GM18868 (cell line): ENCODE results near the gene TRAPPC3L.
A peak's percentile ranks its signal among the peaks of the same experiment; 100 is the strongest.
"Not testable (repeated sequence)": the region's sequence is repeated elsewhere in the genome, so short reads cannot be mapped to it uniquely, and the experiment has no call there.

Source experiments
- ATAC-seq: cut with Tn5 transposase; IDR thresholded peaks from one replicate; pipeline ENCODE4 v1.9.1; 2021; ENCODE audit warnings: mild to moderate bottlenecking, moderate library complexity; ENCODE audit not compliant: unreplicated experiment

Gene TRAPPC3L

GRCh38 chr6:116515141-116515540 is 30.3 kb downstream of the TRAPPC3L start:
- no peak for ATAC-seq

GRCh38 chr6:116514111-116514510 is 31.4 kb downstream of the TRAPPC3L start:
- no peak for ATAC-seq

GRCh38 chr6:116513224-116513875 is 32.1 kb downstream of the TRAPPC3L start:
- no peak for ATAC-seq

DNA sequence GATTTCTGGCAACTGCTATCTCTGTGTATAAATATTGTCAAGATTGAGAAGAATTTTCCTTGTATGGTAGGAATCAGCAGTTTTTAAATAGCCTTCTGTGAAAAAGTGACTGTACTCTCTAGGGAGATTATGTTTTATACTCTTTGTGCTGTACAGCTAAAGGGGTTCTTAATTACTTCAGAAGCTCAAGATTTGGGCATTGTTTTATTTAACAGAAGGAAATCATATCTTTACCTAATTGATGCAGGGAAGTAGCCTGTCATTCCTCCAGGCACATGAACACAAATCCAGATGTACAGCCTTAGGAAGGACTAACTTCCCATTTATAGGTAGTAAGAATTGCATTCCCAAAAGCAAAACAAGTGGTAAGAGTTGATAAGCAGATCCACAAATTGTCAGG is 32.8 kb downstream of the TRAPPC3L start:
- no peak for ATAC-seq

- ATAC-seq: peak; percentile 96
Observed at GRCh38 chr6:116512111-116512559, 33.3 kb downstream of the TRAPPC3L start.

DNA sequence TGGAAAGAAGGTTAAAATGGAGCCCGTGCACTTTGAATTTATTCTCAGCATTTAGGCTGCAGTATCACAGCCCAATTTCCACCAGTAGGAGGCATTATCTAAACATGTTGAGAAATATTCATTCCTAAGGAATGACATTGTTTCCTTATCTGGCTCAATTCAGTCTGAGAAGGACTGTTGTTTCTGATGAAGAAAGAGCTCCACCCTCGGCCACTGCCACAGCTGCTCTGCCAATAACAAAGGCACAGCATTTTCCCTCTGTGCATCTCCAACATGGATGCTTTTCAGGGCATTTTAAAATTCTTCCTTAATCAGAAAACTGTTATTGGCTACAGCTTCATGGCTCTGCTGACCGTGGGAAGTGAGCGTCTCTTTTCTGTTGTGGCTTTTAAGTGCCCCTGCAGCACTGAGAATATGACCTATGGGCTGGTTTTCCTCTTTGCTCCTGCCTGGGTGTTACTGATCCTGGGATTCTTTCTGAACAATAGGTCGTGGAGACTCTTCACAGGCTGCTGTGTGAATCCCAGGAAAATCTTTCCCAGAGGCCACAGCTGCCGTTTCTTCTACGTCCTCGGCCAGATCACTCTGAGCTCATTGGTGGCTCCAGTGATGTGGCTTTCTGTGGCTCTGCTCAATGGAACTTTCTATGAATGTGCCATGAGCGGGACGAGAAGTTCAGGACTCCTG is 33.9 kb downstream of the TRAPPC3L start, which contains the start of gene CALHM5:
CALHM5 (plus strand) TSS at position 216 of the 687 bp plus-strand sequence; CDS start at position 274, 58 bp downstream.
- no peak for ATAC-seq

- ATAC-seq: no peak
Observed at GRCh38 chr6:116508527-116508926, 37.0 kb downstream of the TRAPPC3L start.

DNA sequence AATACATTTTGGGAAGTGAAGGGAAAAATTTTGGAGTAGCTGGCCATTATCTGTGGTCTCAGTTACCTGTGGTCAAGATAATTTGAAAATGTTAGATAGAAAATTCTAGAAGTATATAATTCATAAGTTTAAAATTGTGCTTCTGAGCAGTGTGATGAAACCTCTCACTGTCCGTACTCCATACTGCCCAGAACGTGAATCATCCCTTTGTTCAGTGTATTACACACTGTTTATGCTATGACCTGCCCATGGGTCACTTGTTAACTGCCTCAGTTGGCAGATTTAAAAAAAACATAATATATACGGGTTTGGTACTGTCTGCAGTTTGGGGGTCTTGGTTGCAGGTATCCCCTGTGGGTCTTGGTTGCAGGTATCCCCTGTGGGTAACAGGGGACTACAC is 38.2 kb downstream of the TRAPPC3L start:
- no peak for ATAC-seq

GRCh38 chr6:116500969-116501433 is 44.5 kb downstream of the TRAPPC3L start:
- no peak for ATAC-seq

DNA sequence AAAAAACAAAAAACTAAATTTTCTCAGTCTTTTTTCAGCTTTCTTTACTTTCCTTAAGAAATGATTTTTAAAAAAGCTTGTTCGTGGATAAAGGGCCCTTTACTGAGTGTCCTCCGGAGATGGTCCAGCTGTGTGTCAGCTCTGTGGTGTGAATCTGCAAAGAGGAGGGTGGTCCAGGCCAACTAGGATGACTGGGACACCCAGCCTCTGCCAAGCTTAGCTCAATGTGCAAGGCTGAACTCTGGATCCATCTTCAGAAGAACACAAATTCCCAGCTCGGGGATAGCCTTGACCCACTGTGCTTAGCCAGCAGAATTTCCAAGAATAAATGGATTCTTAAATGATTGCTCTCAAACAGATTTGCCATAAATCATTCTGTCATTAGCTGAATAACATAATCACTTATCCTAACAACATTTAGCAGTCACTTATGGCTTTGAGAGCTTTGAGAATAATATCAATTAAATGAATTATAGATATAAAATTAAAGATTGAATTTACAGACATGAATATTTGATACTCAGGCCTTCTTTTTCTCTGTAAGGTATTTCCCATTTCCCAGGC is 48.3 kb downstream of the TRAPPC3L start:
- ATAC-seq: no peak

DNA sequence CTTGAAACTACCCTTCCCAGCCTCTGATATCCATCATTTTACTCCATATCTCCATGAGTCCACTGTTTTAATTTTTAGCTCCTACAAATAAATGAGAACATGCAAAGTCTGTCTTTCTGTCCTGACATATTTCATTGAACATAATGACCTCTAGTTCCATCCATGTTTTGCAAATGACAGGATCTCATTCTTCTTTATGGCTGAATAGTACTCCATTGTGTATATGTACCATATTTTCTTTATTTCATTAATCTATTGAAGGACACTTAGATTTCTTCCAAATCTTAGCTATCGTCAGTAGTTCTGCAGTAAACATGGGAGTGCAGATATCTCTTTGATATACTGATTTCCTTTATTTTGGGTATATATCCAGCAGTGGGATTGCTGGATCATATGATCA is 50.3 kb downstream of the TRAPPC3L start:
- not testable (repeated sequence) for ATAC-seq

- ATAC-seq: no peak
Observed at GRCh38 chr6:116492331-116493067, 53.0 kb downstream of the TRAPPC3L start.

DNA sequence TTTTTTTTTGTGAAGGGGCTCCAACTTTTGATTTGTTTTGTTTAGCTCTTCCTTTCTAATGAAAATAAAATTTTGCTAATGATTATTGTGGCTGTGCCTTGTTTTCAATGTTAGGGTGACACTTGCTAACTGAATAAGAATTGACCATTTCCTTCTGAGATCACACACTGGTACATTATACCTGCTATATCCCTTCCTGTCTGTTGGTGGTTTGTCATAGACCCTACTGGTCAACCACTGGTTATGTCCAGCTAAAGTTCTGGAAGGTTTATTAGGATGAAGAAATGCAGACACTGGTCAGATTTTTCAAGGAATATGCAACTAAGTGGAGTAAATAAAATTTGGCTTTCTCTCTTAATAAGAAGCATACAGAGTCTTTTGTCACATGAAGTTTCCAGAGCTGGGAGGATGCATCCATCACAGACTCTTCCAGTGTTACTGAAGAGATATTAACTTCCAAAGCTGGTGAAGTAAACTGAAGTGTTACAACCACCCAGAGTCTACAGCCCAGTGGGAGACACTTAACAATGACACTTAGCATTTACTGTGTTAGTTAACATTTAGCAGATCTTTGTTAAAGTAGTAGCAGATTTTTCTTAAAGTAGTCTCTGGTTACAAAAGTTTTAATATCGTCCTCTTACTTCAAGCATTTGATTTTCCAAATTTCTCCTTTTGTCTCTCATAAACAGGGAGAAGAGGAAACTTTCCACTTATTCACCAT is 53.7 kb downstream of the TRAPPC3L start:
- no peak for ATAC-seq

DNA sequence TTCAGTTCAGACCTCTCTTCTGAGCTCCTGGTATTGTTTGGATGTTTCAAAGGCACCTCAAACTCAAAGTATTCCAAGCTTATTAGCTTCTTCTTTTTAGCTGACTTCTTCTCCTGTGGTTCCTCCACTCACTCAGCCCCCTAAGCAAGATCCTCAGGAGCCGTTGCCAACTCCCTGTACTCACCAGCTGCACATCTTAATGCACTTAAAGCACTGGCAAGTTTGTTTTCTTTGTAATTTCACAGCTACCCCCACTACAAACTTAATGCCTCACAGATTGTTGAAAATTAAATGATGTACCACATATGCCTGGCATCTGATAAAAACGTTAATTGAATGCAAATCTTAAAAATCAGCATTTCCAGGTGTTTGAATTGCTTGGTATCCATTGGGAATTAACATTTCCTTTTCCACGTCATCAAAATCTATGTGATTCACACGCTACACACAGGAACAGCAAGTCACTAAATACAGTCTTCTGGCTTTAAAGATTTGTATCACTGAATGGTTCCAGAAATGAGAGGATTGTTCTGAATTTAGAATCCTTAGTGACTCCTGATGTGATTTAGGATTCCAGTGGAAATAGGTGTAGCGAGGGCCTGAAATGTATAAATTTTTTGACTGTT is 59.8 kb downstream of the TRAPPC3L start:
- ATAC-seq: no peak

DNA sequence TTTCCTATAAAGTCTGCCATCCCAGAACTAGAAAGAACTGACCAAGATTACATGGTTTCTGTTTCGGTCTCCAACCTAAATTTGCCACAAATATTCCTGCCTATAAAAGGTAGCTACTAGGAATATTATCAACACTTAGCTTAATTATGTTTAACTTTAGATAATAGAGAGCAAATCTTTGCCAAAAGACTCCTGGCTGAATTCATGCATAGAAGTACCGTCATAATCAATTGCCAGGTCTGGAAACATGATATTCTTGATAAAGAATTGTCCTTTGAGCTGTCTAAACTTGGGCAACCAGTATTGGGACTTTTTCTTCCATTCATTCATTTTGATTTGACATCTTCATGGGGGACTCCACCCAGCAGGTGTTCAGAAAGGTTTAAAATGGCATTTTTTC is 61.9 kb downstream of the TRAPPC3L start:
- ATAC-seq: no peak

DNA sequence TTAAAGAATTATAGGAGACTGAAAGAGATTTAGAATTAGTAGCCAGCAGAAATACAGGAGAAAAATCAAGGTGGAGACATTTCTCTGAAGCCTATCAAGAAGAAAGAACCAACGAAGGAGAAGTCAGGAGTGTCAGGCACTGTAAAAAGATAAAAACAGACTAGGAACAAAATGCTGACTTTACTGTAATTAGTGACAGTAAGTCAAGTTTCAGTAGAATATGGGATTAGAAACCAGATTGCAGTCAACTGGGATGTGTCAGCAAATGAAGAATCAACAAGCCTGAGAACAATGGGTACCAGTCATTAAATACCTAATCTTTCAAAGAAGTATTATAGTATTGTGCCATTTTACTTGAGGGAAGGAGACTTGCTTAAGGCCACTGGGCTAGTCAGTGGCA is 62.7 kb downstream of the TRAPPC3L start:
- ATAC-seq: no peak

- peak; percentile 100 for ATAC-seq
Observed at GRCh38 chr6:116476002-116476678, 69.3 kb downstream of the TRAPPC3L start.

- ATAC-seq: no peak
Observed at GRCh38 chr6:116475141-116475540, 70.3 kb downstream of the TRAPPC3L start.

DNA sequence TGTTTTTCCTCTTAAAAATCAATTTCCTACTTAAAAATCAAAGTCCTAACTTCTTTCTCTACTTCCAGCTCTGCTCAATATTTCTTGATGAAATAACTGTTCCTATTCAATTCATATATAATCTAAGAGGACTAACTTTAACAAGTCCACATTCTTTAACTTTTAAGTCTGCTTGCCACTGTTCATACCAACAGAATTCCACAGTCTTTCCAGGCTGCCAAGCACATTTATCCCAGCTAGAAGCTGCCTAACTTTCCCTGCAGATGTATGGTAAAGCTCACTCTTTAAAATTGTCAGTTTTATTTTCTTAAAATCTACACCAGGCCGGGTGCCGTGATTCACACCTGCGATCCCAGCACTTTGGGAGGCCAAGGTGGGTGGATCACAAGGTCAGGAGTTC is 72.8 kb downstream of the TRAPPC3L start:
- ATAC-seq: no peak

- ATAC-seq: no peak
Observed at GRCh38 chr6:116471531-116471930, 74.0 kb downstream of the TRAPPC3L start.
